Stimulated activated CD8-positive, alpha-beta memory T cell treated with anti-CD3 and anti-CD28 coated beads, Interleukin-15, amount 100 ng/mL, for 48 hours (primary cell): ENCODE measurements around the gene PRKAR1B.
A peak's percentile ranks its signal among the peaks of the same experiment; 100 is the strongest.

Experiments used
- DNase-seq, 2 donors: peaks; one replicate each; pipeline ENCODE4 v3.0.0-alpha.2; 2020; ENCODE audit warnings: low read depth in 2 of 2

PRKAR1B gene

GRCh38 chr7:589781-590575 lies 137.1 kb downstream of the PRKAR1B start:
- DNase-seq, result no peak

DNA sequence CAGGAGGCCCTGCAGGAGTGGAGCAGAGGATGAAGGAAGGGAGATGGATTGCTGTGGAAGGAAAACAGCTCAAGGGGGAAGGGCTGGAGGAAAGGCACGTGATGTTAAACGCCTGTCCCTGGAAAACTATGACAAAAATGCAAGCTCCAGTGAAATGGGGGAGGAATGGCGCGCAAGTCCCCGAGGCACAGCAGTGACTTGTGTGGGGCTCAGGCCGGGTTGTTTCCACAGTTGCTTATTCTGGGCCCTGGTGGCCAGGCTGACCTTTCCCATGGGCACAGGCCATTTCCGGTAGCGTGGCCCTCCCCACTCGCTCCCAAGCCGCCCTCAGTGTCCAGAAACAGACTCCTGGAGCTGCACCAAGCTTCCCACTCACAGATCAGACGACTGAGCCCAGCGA lies 139.3 kb downstream of the PRKAR1B start:
- no peak for DNase-seq

- DNase-seq, result no peak
These were observed 140.6 kb downstream of the PRKAR1B start for GRCh38 chr7:586494-586893.

DNA sequence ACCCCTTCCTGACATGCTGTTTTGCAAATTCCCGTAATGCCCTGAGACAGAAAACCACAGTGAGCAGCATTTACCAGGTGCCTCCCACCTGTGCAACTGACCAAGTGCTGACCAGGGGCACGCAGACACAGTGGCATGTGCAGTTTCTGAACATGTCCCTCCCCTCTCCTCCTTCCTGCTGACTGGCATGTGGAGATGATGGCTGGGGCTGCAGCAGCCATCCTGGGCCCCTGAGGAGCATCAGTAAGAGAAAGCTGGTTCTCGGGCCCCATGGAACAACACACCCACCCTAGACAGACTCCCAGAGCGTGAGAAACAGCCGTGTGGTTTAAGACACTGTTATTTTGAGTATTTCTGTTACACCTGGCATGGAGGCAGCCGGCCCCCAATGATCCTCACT lies 141.2 kb downstream of the PRKAR1B start:
- DNase-seq, result no peak

DNA sequence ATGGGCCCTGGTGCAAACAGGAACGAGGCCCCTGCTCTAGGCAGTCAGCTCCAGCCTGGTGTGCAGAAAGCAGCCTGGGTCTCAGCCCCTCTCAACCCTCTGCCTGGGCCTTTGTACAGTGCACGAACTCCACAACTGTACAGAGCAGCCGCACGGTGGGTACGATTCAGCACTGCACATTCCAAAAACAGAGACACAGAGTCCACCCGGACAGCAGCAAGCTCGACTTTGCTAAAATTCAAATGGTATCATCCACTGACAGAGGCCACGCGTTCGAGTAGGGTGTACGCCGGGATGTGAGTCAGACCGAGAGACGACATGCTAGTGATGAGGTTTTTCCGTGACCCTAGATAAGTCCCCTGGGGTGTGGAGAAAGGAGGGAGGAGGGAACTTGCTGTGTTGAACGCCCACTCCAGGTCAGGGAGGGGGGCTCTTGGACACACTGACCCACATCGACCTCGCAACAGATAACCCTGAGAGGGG lies 141.8 kb downstream of the PRKAR1B start:
- DNase-seq, result peak; percentile 63 to 68

GRCh38 chr7:584820-585219 lies 142.3 kb downstream of the PRKAR1B start:
- DNase-seq, result no peak

DNA sequence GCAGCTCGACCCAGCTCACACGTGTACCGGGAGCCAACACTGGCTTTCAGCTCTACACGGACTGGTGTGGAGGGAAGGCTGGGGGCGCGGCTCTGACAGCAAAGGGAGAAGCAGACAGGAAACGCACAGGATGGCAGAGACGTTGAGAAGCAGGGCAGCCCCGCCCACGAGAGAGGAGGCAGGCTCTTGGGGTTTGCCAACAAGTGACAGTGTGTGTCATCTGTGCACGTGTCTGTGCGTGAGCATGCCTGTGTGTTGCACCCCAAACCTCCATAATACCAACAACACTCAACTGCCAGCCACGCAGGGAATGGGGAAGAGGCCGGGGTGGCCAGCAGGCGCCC lies 143.0 kb downstream of the PRKAR1B start:
- DNase-seq, result peak; percentile 84

- no peak for DNase-seq
These were observed 143.5 kb downstream of the PRKAR1B start for GRCh38 chr7:583410-584121.

DNA sequence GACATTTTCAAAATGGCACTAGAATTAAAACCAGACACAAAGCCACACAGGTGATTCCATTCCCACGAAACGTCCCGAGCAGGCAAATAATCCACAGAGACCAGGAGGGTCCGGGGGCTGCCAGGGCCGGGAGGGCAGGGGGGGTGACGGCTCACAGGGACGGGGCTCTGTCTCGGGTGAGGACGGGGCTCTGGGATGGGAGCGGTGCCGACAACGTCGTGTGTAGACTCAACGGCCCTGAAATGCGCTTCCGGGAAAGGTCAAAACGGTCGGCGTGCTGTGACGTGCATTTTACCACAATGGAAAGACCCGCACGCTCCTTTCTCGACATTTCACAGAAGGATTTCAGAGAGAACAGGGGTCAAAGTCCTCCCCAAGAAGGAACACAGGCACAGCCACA lies 144.2 kb downstream of the PRKAR1B start:
- no peak for DNase-seq

DNA sequence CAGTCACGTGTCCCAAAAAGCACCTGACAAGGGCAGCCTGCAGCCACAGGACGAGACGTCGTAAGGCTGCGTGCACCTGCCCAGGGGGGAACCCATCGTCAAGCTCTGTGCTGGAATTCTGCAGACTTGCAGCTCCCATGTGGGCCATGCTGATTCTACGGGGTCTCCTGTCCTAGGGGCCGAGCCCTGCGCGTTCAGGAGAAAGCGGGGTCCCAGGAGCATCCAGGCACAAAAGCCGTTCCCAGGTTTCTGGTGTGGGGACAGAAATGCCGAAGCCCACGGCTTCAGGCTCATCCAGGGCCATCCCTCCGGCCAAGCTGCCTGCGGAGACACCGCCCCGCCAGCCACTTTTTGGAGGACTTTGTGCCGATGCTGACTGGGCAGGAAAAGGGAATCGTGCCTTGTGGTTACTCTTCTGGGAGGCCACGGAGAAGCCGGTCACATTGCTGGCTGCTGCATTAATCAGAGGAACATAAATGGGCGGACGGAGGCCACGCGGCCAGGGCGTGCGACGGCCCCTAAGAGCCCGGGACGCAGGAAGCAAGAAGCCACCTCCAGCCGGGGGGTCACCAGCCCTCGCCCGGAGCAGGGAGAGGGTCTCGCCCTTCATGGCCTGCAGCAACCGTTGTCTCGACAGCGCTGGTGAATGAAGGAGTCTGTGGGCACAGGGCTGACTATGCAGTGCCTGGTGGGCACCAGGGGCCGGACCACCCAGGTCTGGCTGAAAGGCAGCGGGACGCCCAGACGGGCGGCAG lies 144.8 kb downstream of the PRKAR1B start:
- no peak for DNase-seq

DNA sequence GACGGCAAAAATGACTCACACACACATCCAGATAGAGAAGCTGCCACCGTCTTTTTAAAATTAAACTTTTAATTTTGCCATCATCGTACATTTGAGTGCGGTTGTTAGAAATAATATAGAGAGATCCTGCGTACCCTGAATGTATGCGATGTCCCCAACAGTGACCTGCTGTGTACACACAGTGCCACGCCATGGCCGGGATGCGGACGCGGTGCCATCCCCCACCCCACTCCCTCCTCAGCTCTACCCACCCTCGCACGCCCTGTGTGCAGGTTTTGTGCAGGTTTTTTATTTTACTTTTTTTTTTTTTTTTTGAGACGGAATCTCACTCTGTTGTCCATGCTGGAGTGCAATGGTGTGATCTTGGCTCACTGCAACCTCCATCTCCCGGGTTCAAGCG lies 148.7 kb downstream of the PRKAR1B start:
- DNase-seq, result no peak

- no peak for DNase-seq
These were observed 149.2 kb downstream of the PRKAR1B start for GRCh38 chr7:577741-578370.

- no peak for DNase-seq
These were observed 149.8 kb downstream of the PRKAR1B start for GRCh38 chr7:577278-577665.

DNA sequence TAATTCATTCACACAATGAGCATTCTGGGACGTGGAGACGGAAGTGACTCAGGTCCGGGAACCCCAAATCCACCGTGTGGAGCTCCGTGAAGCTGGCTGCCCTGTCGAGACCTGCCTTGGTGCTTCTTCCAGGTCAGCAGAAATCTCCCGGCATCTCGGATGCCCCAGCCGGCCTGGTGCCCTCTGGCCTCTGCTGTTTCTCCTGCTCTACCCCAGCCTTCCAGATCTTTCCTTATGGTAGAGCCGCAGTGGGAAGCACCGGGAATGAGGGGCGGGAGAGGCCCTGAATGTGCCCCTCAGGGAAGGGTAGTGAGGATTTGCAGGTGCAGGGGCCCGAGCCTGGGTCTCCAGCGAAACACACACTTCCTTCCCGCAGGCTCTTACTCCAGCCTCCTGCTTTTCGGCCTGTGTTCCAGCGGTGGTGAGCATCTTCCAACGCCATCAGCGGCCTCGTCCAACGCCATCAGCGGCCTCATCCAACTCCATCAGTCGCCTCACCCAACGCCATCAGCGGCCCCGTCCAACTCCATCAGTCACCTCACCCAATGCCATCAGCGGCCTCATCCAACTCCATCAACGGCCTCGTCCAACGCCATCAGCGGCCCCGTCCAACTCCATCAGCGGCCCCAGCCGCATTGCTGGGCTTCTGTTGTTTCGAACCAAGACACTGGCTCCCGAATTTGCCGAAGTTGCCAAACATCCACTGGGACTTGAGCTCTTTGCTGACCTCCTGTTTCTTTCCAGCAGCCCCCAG lies 150.4 kb downstream of the PRKAR1B start:
- no peak for DNase-seq

GRCh38 chr7:575425-576366 lies 151.4 kb downstream of the PRKAR1B start:
- DNase-seq, result no peak

- DNase-seq, result no peak
These were observed 152.3 kb downstream of the PRKAR1B start for GRCh38 chr7:574661-575395.

- DNase-seq, result no peak
These were observed 153.1 kb downstream of the PRKAR1B start for GRCh38 chr7:573933-574381.

- no peak for DNase-seq
These were observed 153.7 kb downstream of the PRKAR1B start for GRCh38 chr7:573269-573932.
